Calu3 (cell line): ENCODE data around the gene KXD1. TPM values are rescaled to one million over a fixed set of nuclear protein-coding genes. Genes with fewer than 3 reads are reported as not detected.

Experiments
- BruUV-seq: library from RNA; stranded (reverse); fragments of 400-500 nt; replicated peaks from 2 replicates; lab custom pipeline; 2021; lab: Mats Ljungman, UMichigan
- CTCF ChIA-PET: fragments of 300-600 bp; sonication (Branson Sonifier 250); formaldehyde crosslinking; loops from one replicate; lab custom pipeline; 2022; ENCODE audit warnings: antibody characterized with exemption; lab: Charles Lee
- DNase-seq: peaks from one replicate; pipeline ENCODE4 v3.0.0; 2022
- H3K27ac Mint-ChIP-seq: one replicate; pipeline ENCODE4 v1.8.0; 2022; ENCODE audit warnings: mixed read lengths; ENCODE audit not compliant: unreplicated experiment
- H3K27me3 Mint-ChIP-seq: one replicate; pipeline ENCODE4 v1.8.0; 2022; ENCODE audit warnings: mixed read lengths; ENCODE audit not compliant: unreplicated experiment
- H3K36me3 Mint-ChIP-seq: one replicate; pipeline ENCODE4 v1.8.0; 2022; ENCODE audit warnings: mild to moderate bottlenecking, moderate library complexity, mixed read lengths; ENCODE audit not compliant: insufficient read depth, unreplicated experiment
- H3K4me1 Mint-ChIP-seq: one replicate; pipeline ENCODE4 v1.8.0; 2022; ENCODE audit warnings: mild to moderate bottlenecking, low read depth, mixed read lengths; ENCODE audit not compliant: unreplicated experiment
- H3K4me3 Mint-ChIP-seq: one replicate; pipeline ENCODE4 v1.8.0; 2022; ENCODE audit warnings: mild to moderate bottlenecking, low read depth, moderate library complexity, mixed read lengths; ENCODE audit not compliant: unreplicated experiment
- H3K9me3 Mint-ChIP-seq: one replicate; pipeline ENCODE4 v1.8.0; 2022; ENCODE audit warnings: low read depth, mixed read lengths; ENCODE audit not compliant: unreplicated experiment
- CTCF ChIP-seq: fragments of 200-600 bp; IDR thresholded peaks from one replicate; pipeline ENCODE4 v1.8.0; 2022; ENCODE audit warnings: antibody characterized with exemption; ENCODE audit not compliant: unreplicated experiment
- intact Hi-C: fragments of 100-400 bp; cut with micrococcal nuclease; formaldehyde crosslinking; loops from one replicate; pipeline ENCODE4 v1.10.0; 2022; ENCODE audit not compliant: unreplicated experiment
- total RNA-seq: library from RNA; stranded (reverse); gene quantifications from 2 replicates; pipeline ENCODE4 v1.2.3, GENCODE V29; 2022

The KXD1 gene
- total RNA-seq, 1 experiment from 2014 or later, result 61.5 TPM

- H3K27ac Mint-ChIP-seq, result no peak overlapping the region
- no peaks in the 10 kb centered on the region for H3K9me3 Mint-ChIP-seq
- H3K27me3 Mint-ChIP-seq, result peaks cover 53% of the 10 kb centered on the region
- H3K36me3 Mint-ChIP-seq, result peaks cover 3% of the 10 kb centered on the region
- intact Hi-C loops, result no loop called here
- H3K4me3 Mint-ChIP-seq, result no peak overlapping the region
- CTCF ChIA-PET, result no interaction called here
- no TSS peak for BruUV-seq
- no peak for DNase-seq
- H3K4me1 Mint-ChIP-seq, result no peaks in the 10 kb centered on the region
- TF ChIP-seq CTCF, result no peak
Observed at GRCh38 chr19:18603958-18604819, 46.5 kb downstream of the KXD1 start.

- no peak for TF ChIP-seq CTCF
- H3K9me3 Mint-ChIP-seq, result no peaks in the 10 kb centered on the region
- DNase-seq, result no peak
- BruUV-seq, result no TSS peak
- H3K27ac Mint-ChIP-seq, result no peak overlapping the region
- peaks cover 59% of the 10 kb centered on the region for H3K27me3 Mint-ChIP-seq
- peaks cover 3% of the 10 kb centered on the region for H3K36me3 Mint-ChIP-seq
- peak overlapping the region; percentile 53 for H3K4me3 Mint-ChIP-seq
- no peaks in the 10 kb centered on the region for H3K4me1 Mint-ChIP-seq
- CTCF ChIA-PET, result no interaction called here
- intact Hi-C loops, result no loop called here
Observed at GRCh38 chr19:18604820-18605159, 47.1 kb downstream of the KXD1 start.

- BruUV-seq, result no TSS peak
- DNase-seq, result no peak
- H3K4me3 Mint-ChIP-seq, result peak overlapping the region; percentile 53
- peaks cover 61% of the 10 kb centered on the region for H3K27me3 Mint-ChIP-seq
- no peaks in the 10 kb centered on the region for H3K9me3 Mint-ChIP-seq
- CTCF ChIA-PET, result no interaction called here
- peaks cover 3% of the 10 kb centered on the region for H3K36me3 Mint-ChIP-seq
- no peak overlapping the region for H3K27ac Mint-ChIP-seq
- intact Hi-C loops, result no loop called here
- H3K4me1 Mint-ChIP-seq, result no peaks in the 10 kb centered on the region
- no peak for TF ChIP-seq CTCF
Observed at GRCh38 chr19:18605196-18605545, 47.5 kb downstream of the KXD1 start.

- intact Hi-C loops, result no loop called here
- no peak for DNase-seq
- no TSS peak for BruUV-seq
- Mint-ChIP-seq H3K27ac (no peak overlapping the region), H3K27me3 (peaks cover 64% of the 10 kb centered on the region), H3K36me3 (peaks cover 3% of the 10 kb centered on the region), H3K4me1 (peaks cover under 1% of the 10 kb centered on the region), H3K4me3 (peak overlapping the region; percentile 53), H3K9me3 (no peaks in the 10 kb centered on the region)
- CTCF ChIA-PET, result no interaction called here
- no peak for TF ChIP-seq CTCF
Observed at GRCh38 chr19:18605546-18606280, 48.0 kb downstream of the KXD1 start.
